ENCODE results near the gene DYNC1I1.

The DYNC1I1 gene

GRCh38 chr7:95976369-95977060 lies 204.2 kb downstream of the DYNC1I1 start:
- no peak for DNase-seq

GRCh38 chr7:95977994-95978393 lies 205.6 kb downstream of the DYNC1I1 start:
- no peak for DNase-seq

GRCh38 chr7:95980167-95980566 lies 207.8 kb downstream of the DYNC1I1 start:
- DNase-seq = no peak

GRCh38 chr7:95980706-95981105 lies 208.4 kb downstream of the DYNC1I1 start:
- no peak for DNase-seq

- no peak for DNase-seq
Measured at GRCh38 chr7:95986178-95986764, 213.9 kb downstream of the DYNC1I1 start.

- no peak for DNase-seq
Measured at GRCh38 chr7:95989301-95989700, 216.9 kb downstream of the DYNC1I1 start.

GRCh38 chr7:95993380-95993779 lies 221.0 kb downstream of the DYNC1I1 start:
- DNase-seq = no peak

GRCh38 chr7:95996174-95996573 lies 223.8 kb downstream of the DYNC1I1 start:
- DNase-seq = no peak

GRCh38 chr7:95996886-95997285 lies 224.5 kb downstream of the DYNC1I1 start:
- no peak for DNase-seq

GRCh38 chr7:95997632-95998031 lies 225.3 kb downstream of the DYNC1I1 start:
- no peak for DNase-seq

GRCh38 chr7:95999481-95999880 lies 227.1 kb downstream of the DYNC1I1 start:
- DNase-seq = no peak

- no peak for DNase-seq
Measured at GRCh38 chr7:96004578-96004977, 232.2 kb downstream of the DYNC1I1 start.

- DNase-seq = no peak
Measured at GRCh38 chr7:96005271-96005670, 232.9 kb downstream of the DYNC1I1 start.

GRCh38 chr7:96009148-96009547 lies 236.8 kb downstream of the DYNC1I1 start:
- DNase-seq = no peak

GRCh38 chr7:96013836-96014235 lies 241.5 kb downstream of the DYNC1I1 start:
- DNase-seq = no peak

- no peak for DNase-seq
Measured at GRCh38 chr7:96014617-96015016, 242.3 kb downstream of the DYNC1I1 start.

GRCh38 chr7:96016056-96016586 lies 243.8 kb downstream of the DYNC1I1 start:
- DNase-seq = no peak

GRCh38 chr7:96016735-96017134 lies 244.4 kb downstream of the DYNC1I1 start:
- DNase-seq = no peak

GRCh38 chr7:96017877-96018276 lies 245.5 kb downstream of the DYNC1I1 start:
- no peak for DNase-seq

- no peak for DNase-seq
Measured at GRCh38 chr7:96021568-96021967, 249.2 kb downstream of the DYNC1I1 start.

GRCh38 chr7:96023387-96023786 lies 251.0 kb downstream of the DYNC1I1 start:
- no peak for DNase-seq

GRCh38 chr7:96026010-96026409 lies 253.7 kb downstream of the DYNC1I1 start:
- DNase-seq = no peak

- no peak for DNase-seq
Measured at GRCh38 chr7:96026611-96027010, 254.3 kb downstream of the DYNC1I1 start.

GRCh38 chr7:96028729-96029128 lies 256.4 kb downstream of the DYNC1I1 start:
- no peak for DNase-seq
